SJSA1 (cell line): ENCODE data around the gene APLP2. TPM values are rescaled to one million over a fixed set of nuclear protein-coding genes. Genes with fewer than 3 reads are reported as not detected.
"Not testable (repeated sequence)": the region's sequence is repeated elsewhere in the genome, so short reads cannot be mapped to it uniquely, and the experiment has no call there.

ENCODE experiments used
- DNase-seq, 2 experiments: peaks; one replicate each; pipeline ENCODE4 v3.0.0-alpha.2; 2015 to 2020; ENCODE audit warnings: low spot score in 2 of 2, low read depth in 1 of 2
- H3K27ac ChIP-seq: fragments of 250-450 bp; sonication (Bioruptor Pico); 2 replicates; pipeline ENCODE4 v1.5.1; 2020; ENCODE audit warnings: mild to moderate bottlenecking, moderate library complexity
- H3K27me3 ChIP-seq: fragments of 250-450 bp; sonication (Bioruptor Pico); replicated peaks from 2 replicates; pipeline ENCODE4 v1.5.1; 2020; ENCODE audit warnings: mild to moderate bottlenecking, moderate library complexity
- H3K36me3 ChIP-seq: fragments of 250-450 bp; sonication (Bioruptor Pico); 2 replicates; pipeline ENCODE4 v1.5.1; 2020; ENCODE audit warnings: mild to moderate bottlenecking
- H3K4me1 ChIP-seq: fragments of 250-450 bp; sonication (Bioruptor Pico); replicated peaks from 2 replicates; pipeline ENCODE4 v1.6.1; 2021; ENCODE audit warnings: mild to moderate bottlenecking
- H3K4me3 ChIP-seq: fragments of 250-450 bp; sonication (Bioruptor Pico); 2 replicates; pipeline ENCODE4 v1.5.1; 2020; ENCODE audit warnings: mild to moderate bottlenecking
- H3K9me3 ChIP-seq: fragments of 250-450 bp; sonication (Bioruptor Pico); replicated peaks from 2 replicates; pipeline ENCODE4 v1.5.1; 2020; ENCODE audit warnings: mild to moderate bottlenecking
- total RNA-seq: library from RNA; depleted of rRNA; stranded (reverse); fragments of >200 nt; shearing (Covaris generic); gene quantifications from 2 replicates; pipeline ENCODE4 v1.2.3, GENCODE V29; 2014

The APLP2 gene
- total RNA-seq, 1 experiment from 2014 or later, result 149 TPM

DNA sequence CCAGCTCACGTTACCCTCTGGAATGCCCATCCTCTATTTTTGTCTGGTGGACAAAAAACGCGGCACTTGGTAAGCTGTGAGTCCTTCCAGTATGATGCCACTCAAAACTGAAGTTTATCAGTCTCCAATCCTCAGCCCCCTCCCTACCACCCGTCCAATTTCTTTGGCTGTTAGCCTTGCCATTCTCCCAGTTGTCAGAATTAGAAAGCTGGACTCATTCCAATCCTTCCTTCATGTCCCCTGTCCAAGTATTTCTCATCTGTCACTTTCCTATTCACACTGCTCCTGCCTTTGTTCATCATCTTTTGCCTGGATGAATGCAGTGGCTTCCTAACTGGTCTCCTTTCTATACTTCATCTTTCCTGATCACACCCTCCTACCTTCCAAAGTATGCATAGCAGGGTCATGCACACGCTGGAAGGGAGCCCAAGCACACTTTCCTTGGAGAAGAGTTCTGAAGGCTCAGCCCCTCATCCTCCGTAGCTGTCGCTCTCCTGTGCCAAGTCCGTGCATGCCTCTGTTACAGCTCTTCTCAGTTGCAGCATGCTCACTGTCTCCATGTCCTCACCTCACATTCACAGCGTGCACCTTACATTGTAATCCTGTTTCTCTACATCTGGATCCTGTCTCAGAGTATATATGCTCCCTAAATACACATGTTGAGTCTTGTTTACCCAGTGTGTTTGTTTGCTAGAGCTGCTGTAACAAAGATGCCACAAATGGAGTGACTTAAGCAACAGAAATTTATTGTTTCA lies 19.4 kb downstream of the APLP2 start:
- no peaks in the 10 kb centered on the region for H3K9me3 ChIP-seq
- no peak for DNase-seq
- no peaks in the 10 kb centered on the region for H3K4me1 ChIP-seq
- no peak overlapping the region for H3K4me3 ChIP-seq
- no peak overlapping the region for H3K27ac ChIP-seq
- H3K27me3 ChIP-seq, result no peaks in the 10 kb centered on the region
- H3K36me3 ChIP-seq, result no peaks in the 10 kb centered on the region

- no peaks in the 10 kb centered on the region for H3K4me1 ChIP-seq
- H3K36me3 ChIP-seq, result no peaks in the 10 kb centered on the region
- H3K9me3 ChIP-seq, result no peaks in the 10 kb centered on the region
- H3K4me3 ChIP-seq, result no peak overlapping the region
- H3K27ac ChIP-seq, result no peak overlapping the region
- no peak for DNase-seq
- H3K27me3 ChIP-seq, result no peaks in the 10 kb centered on the region
Observed at GRCh38 chr11:130089674-130090073, 20.0 kb downstream of the APLP2 start.

DNA sequence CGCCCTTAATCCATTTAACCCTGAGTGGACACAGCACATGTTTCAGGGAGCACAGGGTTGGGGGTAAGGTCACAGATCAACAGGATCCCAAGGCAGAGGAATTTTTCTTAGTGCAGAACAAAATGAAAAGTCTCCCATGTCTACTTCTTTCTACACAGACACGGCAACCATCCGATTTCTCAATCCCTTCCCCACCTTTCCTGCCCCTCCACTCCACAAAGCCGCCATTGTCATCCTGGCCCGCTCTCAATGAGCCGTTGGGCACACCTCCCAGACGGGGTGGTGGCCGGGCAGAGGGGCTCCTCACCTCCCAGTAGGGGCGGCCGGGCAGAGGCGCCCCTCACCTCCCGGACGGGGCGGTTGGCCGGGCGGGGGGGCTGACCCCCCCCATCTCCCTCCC lies 20.8 kb downstream of the APLP2 start:
- H3K27me3 ChIP-seq, H3K4me3 ChIP-seq, DNase-seq, H3K36me3 ChIP-seq, H3K27ac ChIP-seq, H3K9me3 ChIP-seq, H3K4me1 ChIP-seq: not testable (repeated sequence)

- H3K4me3 ChIP-seq, H3K36me3 ChIP-seq, H3K4me1 ChIP-seq, H3K9me3 ChIP-seq, DNase-seq, H3K27ac ChIP-seq, H3K27me3 ChIP-seq: not testable (repeated sequence)
Observed at GRCh38 chr11:130091169-130091568, 21.5 kb downstream of the APLP2 start.

- H3K4me1 ChIP-seq, result no peaks in the 10 kb centered on the region
- no peaks in the 10 kb centered on the region for H3K27me3 ChIP-seq
- no peak overlapping the region for H3K27ac ChIP-seq
- H3K36me3 ChIP-seq, result no peaks in the 10 kb centered on the region
- no peaks in the 10 kb centered on the region for H3K9me3 ChIP-seq
- DNase-seq, result no peak
- H3K4me3 ChIP-seq, result no peak overlapping the region
Observed at GRCh38 chr11:130092661-130093060, 23.0 kb downstream of the APLP2 start.

DNA sequence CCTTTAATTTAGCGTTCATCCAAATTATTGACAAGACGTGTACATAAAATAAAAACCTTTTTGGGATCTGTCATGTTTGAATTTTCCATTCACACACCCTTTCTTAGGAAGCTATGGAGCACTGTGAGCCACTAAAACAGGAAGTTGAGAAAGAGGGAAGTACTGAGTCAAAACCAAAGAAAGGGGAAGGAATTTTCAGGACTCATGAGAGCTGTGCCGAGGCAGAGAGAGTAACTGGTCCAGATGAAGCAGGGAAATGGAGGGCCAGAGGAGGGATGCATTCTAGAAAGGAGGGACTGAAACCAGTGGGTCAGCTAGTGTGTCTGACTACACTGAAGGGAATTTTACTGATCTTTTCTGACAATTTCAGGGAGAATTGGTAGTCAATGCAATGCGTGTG lies 24.9 kb downstream of the APLP2 start:
- no peak for DNase-seq
- Histone ChIP-seq H3K27ac (no peak overlapping the region), H3K4me1 (no peaks in the 10 kb centered on the region), H3K9me3 (no peaks in the 10 kb centered on the region), H3K36me3 (no peaks in the 10 kb centered on the region), H3K27me3 (no peaks in the 10 kb centered on the region), H3K4me3 (no peak overlapping the region)

DNA sequence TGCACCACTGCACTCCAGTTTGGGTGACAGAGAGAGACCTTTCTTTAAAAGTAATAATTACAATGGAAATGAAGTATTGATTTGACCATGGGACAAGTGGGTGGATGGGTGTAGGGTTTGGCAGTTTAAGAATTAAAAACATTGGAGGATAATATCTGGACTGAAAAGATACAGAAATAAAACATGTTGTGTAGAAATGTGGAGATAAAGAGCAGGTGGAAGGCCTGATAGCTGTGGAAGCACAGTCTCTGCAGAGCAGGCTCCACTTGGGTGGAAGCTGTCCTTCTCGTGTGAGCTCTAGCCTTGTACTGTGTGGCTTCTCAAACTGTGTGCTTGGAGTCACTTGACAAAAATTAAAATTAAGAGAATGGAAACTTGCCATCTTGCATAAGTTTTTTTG lies 25.6 kb downstream of the APLP2 start:
- Histone ChIP-seq H3K36me3 (no peaks in the 10 kb centered on the region), H3K27me3 (no peaks in the 10 kb centered on the region), H3K4me1 (no peaks in the 10 kb centered on the region), H3K27ac (no peak overlapping the region), H3K4me3 (no peak overlapping the region), H3K9me3 (no peaks in the 10 kb centered on the region)
- no peak for DNase-seq

- Histone ChIP-seq H3K4me1 (no peaks in the 10 kb centered on the region), H3K4me3 (no peak overlapping the region), H3K27me3 (no peaks in the 10 kb centered on the region), H3K27ac (no peak overlapping the region), H3K36me3 (no peaks in the 10 kb centered on the region), H3K9me3 (no peaks in the 10 kb centered on the region)
- no peak for DNase-seq
Observed at GRCh38 chr11:130096042-130096441, 26.3 kb downstream of the APLP2 start.

- Histone ChIP-seq H3K4me3 (no peak overlapping the region), H3K27me3 (no peaks in the 10 kb centered on the region), H3K27ac (no peak overlapping the region), H3K9me3 (no peaks in the 10 kb centered on the region), H3K36me3 (no peaks in the 10 kb centered on the region), H3K4me1 (no peaks in the 10 kb centered on the region)
- DNase-seq, result no peak
Observed at GRCh38 chr11:130096823-130097222, 27.1 kb downstream of the APLP2 start.

DNA sequence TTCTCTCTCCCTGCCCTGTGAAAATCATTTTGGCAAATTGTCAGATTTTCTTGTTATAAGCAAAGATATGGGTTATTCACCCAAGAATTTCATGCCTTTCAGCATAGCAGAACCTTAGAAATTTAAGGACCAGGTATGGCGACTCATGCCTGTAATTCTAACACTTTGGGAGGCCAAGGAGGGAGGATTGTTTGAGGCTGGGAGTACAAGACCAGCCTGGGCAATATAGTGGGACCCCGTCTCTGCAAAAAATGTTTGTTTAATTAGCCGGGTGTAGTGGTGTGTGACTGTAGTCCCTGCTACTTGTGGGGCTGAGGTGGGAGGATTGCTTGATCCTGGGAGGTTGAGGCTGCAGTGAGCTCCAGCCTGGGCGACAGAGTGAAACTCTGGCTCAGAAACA lies 27.6 kb downstream of the APLP2 start:
- H3K27ac ChIP-seq, result no peak overlapping the region
- H3K27me3 ChIP-seq, result no peaks in the 10 kb centered on the region
- no peaks in the 10 kb centered on the region for H3K9me3 ChIP-seq
- DNase-seq, result no peak
- H3K4me1 ChIP-seq, result no peaks in the 10 kb centered on the region
- no peaks in the 10 kb centered on the region for H3K36me3 ChIP-seq
- no peak overlapping the region for H3K4me3 ChIP-seq

- H3K4me1 ChIP-seq, result peaks cover 11% of the 10 kb centered on the region
- H3K27me3 ChIP-seq, result no peaks in the 10 kb centered on the region
- H3K27ac ChIP-seq, result no peak overlapping the region
- no peak for DNase-seq
- no peaks in the 10 kb centered on the region for H3K36me3 ChIP-seq
- H3K4me3 ChIP-seq, result no peak overlapping the region
- H3K9me3 ChIP-seq, result no peaks in the 10 kb centered on the region
Observed at GRCh38 chr11:130099356-130099755, 29.7 kb downstream of the APLP2 start.

- Histone ChIP-seq H3K4me3 (no peak overlapping the region), H3K4me1 (peaks cover 11% of the 10 kb centered on the region), H3K36me3 (no peaks in the 10 kb centered on the region), H3K27ac (no peak overlapping the region), H3K9me3 (no peaks in the 10 kb centered on the region), H3K27me3 (no peaks in the 10 kb centered on the region)
- DNase-seq, result no peak
Observed at GRCh38 chr11:130100381-130101095, 30.8 kb downstream of the APLP2 start.

DNA sequence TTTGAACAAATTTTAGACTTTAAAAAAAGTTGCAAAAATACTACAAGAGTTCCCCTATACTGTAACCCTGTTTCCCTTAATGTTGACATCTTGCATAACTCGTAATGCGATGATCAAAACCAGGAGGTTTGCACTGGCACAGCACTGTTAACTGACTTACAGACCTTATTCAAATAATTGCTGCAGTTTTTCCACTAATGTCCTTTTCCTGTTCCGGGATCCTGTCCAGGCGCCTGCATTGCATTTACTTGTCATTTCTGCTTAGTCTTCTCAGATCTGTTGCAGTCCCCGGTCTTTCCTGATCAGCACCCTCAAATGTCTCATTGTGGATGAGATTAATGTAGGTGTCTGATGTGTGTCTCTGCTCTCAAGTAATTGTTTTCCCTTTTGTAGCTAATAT lies 32.0 kb downstream of the APLP2 start:
- no peak overlapping the region for H3K4me3 ChIP-seq
- peaks cover 11% of the 10 kb centered on the region for H3K4me1 ChIP-seq
- no peaks in the 10 kb centered on the region for H3K9me3 ChIP-seq
- no peak for DNase-seq
- no peak overlapping the region for H3K27ac ChIP-seq
- no peaks in the 10 kb centered on the region for H3K27me3 ChIP-seq
- no peaks in the 10 kb centered on the region for H3K36me3 ChIP-seq

DNA sequence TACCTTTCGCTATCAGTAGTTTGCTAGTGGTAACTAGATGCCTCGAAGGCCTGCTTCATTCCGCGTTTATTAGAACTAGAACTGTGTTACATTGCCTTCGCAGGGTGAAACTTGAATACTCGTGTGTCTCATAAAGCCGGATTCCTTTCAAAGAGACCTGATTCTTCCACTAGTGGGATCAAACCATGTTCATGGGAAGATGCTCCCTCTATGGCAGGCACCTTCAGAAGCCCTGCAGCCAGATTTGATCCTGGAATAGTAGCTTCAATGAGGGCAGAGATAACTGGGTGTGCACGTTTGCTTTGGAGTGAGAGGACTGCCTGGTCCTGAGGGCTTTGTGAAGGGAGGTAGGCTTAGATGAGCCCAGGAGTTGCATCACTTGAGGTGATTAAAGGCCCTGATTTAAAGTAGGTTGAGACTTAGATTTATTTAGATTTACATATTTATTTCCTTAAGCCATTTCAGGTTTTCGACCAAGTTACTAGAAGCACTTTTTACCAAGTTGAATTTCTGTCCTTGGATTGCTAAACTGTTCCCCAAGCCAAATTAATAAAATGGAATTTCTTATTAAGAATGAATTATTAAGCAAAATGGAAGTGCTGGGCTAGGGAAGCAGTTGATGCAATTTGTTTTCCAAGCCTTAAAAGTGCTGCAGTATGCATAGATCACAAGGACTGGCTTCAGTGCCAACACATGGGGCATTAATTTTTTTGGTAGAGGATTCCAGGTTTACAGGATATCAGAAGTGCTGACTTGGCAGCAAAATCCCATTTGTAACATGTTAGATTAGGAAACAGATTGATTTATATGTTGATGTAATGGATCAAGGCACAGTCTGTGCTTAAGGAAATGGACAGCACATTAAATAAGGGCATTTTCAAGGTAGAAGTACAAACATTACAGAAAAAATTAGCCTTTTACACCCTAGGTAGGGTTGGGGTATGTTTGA lies 32.9 kb downstream of the APLP2 start:
- Histone ChIP-seq H3K4me3 (no peak overlapping the region), H3K36me3 (no peaks in the 10 kb centered on the region), H3K9me3 (no peaks in the 10 kb centered on the region), H3K27me3 (no peaks in the 10 kb centered on the region), H3K27ac (no peak overlapping the region), H3K4me1 (peaks cover 11% of the 10 kb centered on the region)
- DNase-seq, result no peak
